ENCODE measurements around the gene SPHK2.
"Not testable (repeated sequence)": the region's sequence is repeated elsewhere in the genome, so short reads cannot be mapped to it uniquely, and the experiment has no call there.

Gene SPHK2

GRCh38 chr19:48660852-48661710, 41.8 kb downstream of the SPHK2 start:
- no peak for DNase-seq

- DNase-seq, result no peak
These were observed 42.4 kb downstream of the SPHK2 start for GRCh38 chr19:48661711-48662090.

- DNase-seq, result no peak
These were observed 44.4 kb downstream of the SPHK2 start for GRCh38 chr19:48663667-48664066.

- DNase-seq, result no peak
These were observed 45.2 kb downstream of the SPHK2 start for GRCh38 chr19:48664476-48664875.

GRCh38 chr19:48665786-48666185, 46.5 kb downstream of the SPHK2 start:
- DNase-seq, result no peak

- no peak for DNase-seq
These were observed 49.0 kb downstream of the SPHK2 start for GRCh38 chr19:48668332-48668731.

GRCh38 chr19:48668761-48669160, 49.5 kb downstream of the SPHK2 start:
- no peak for DNase-seq

GRCh38 chr19:48669903-48670668, 50.8 kb downstream of the SPHK2 start:
- no peak for DNase-seq

GRCh38 chr19:48670699-48671445, 51.6 kb downstream of the SPHK2 start:
- DNase-seq, result no peak

GRCh38 chr19:48671446-48671995, 52.2 kb downstream of the SPHK2 start:
- DNase-seq, result peak; percentile 84

- no peak for DNase-seq
These were observed 53.7 kb downstream of the SPHK2 start, which contains the start of gene NTN5 for GRCh38 chr19:48672994-48673393. NTN5 (minus strand) TSS chr19:48673017; CDS start chr19:48670986, 2,031 bp downstream.

GRCh38 chr19:48673436-48674100, 54.3 kb downstream of the SPHK2 start:
- no peak for DNase-seq

- no peak for DNase-seq
These were observed 55.0 kb downstream of the SPHK2 start for GRCh38 chr19:48674216-48674809.

GRCh38 chr19:48674921-48675824, 55.9 kb downstream of the SPHK2 start:
- peak; percentile 92 for DNase-seq

- DNase-seq, result no peak
These were observed 57.2 kb downstream of the SPHK2 start for GRCh38 chr19:48676487-48676886.

GRCh38 chr19:48676887-48677286, 57.6 kb downstream of the SPHK2 start:
- DNase-seq, result no peak

- DNase-seq, result no peak
These were observed 58.9 kb downstream of the SPHK2 start for GRCh38 chr19:48678201-48678600.

- not testable (repeated sequence) for DNase-seq
These were observed 60.7 kb downstream of the SPHK2 start for GRCh38 chr19:48680006-48680405.
